Tibial artery (tissue), 4 donors: Measurements from ENCODE around the gene SCFD2.
"Not testable (repeated sequence)": the region's sequence is repeated elsewhere in the genome, so short reads cannot be mapped to it uniquely, and the experiment has no call there.

Source experiments
- DNase-seq, 2 donors: peaks; one replicate each; pipeline ENCODE4 v3.0.0-alpha.2; 2019
- H3K27ac ChIP-seq, 2 donors: fragments of 200-600 bp; sonication (generic) in 1 of 2; 1 replicate in 1 of 2; 2 replicates in 1 of 2; pipeline ENCODE4 v1.5.1; 2018 to 2019; ENCODE audit warnings: mild to moderate bottlenecking in 1 of 2
- H3K27me3 ChIP-seq, 2 donors: fragments of 200-600 bp; sonication (generic) in 1 of 2; one replicate each; pipeline versions ENCODE4 v1.5.1 to v1.6.0; 2016 to 2019
- H3K36me3 ChIP-seq, 3 donors: fragments of 200-600 bp; sonication (generic) in 2 of 3; one replicate each; pipeline ENCODE4 v1.5.1; 2016 to 2019; ENCODE audit warnings: mild to moderate bottlenecking in 2 of 3
- H3K4me1 ChIP-seq, 4 donors: fragments of 200-600 bp; sonication (generic) in 2 of 4; 1 replicate in 3 of 4; 2 replicates in 1 of 4; pipeline ENCODE4 v1.5.1; 2016 to 2019
- H3K4me3 ChIP-seq, 2 donors: fragments of 200-600 bp; sonication (generic) in 1 of 2; 1 replicate in 1 of 2; 2 replicates in 1 of 2; pipeline ENCODE4 v1.5.1; 2018 to 2019; ENCODE audit warnings: mild to moderate bottlenecking in 2 of 2
- H3K9me3 ChIP-seq, 3 donors: fragments of 200-600 bp; sonication (generic) in 1 of 3; one replicate each; pipeline ENCODE4 v1.5.1; 2016 to 2019
- CTCF ChIP-seq, 2 experiments: fragments of 200-600 bp in 1 of 2; fragments of 450-650 bp in 1 of 2; IDR thresholded peaks; one replicate each; pipeline ENCODE4 v1.5.1; 2017 to 2019; ENCODE audit warnings: antibody characterized with exemption in 2 of 2, mild to moderate bottlenecking in 1 of 2, moderate library complexity in 1 of 2
- intact Hi-C: fragments of 100-400 bp; cut with DNase I; formaldehyde crosslinking; loops from one replicate; pipeline ENCODE4 v1.15.0; 2023; ENCODE audit warnings: low total_unique reads

Gene SCFD2

GRCh38 chr4:53306729-53307128, 59.1 kb downstream of the SCFD2 start:
- H3K4me1 ChIP-seq: peaks cover 0 to 11% (median 0%) of the 10 kb centered on the region in 4 donors
- H3K36me3 ChIP-seq: peaks cover 0 to 4% (median 0%) of the 10 kb centered on the region in 3 donors
- no peaks in the 10 kb centered on the region for H3K27me3 ChIP-seq
- no peaks in the 10 kb centered on the region for H3K9me3 ChIP-seq
- TF ChIP-seq CTCF (IDR thresholded peaks at IDR 0.05): no peak
- DNase-seq: no peak
- intact Hi-C loops: no loop called here
- no peak overlapping the region for H3K27ac ChIP-seq
- H3K4me3 ChIP-seq: no peak overlapping the region

- H3K27ac ChIP-seq, H3K4me3 ChIP-seq, DNase-seq, H3K36me3 ChIP-seq, H3K27me3 ChIP-seq, intact Hi-C loops, H3K4me1 ChIP-seq: not testable (repeated sequence)
- H3K9me3 ChIP-seq: peaks cover 5 to 50% (median 13%) of the 10 kb centered on the region in 3 donors
Measured at GRCh38 chr4:53292209-53292608, 73.7 kb downstream of the SCFD2 start.

DNA sequence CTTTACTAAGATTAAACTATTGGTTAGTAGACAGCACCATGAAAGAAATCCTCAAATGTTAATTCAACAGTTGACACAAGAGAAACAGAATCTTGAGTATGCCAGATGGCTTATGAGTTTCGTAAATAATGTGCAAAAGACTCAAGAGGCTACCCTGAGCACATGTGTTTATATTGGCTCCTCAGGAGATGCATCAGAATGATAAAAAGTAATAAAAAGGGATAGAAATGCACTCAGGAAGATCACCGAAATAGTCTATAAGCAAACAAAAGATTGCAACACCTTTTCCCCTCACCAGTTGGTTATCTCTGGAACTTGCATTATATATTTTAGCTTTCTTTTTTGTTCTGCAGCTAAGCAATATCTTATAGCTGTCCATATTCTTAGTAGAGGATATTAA, 84.4 kb downstream of the SCFD2 start:
- Histone ChIP-seq H3K27ac (no peak overlapping the region), H3K4me3 (no peak overlapping the region), H3K9me3 (no peaks in the 10 kb centered on the region), H3K27me3 (no peaks in the 10 kb centered on the region), H3K4me1 (no peaks in the 10 kb centered on the region), H3K36me3 (no peaks in the 10 kb centered on the region)
- no peak for DNase-seq
- TF ChIP-seq CTCF (IDR thresholded peaks at IDR 0.05): no peak
- intact Hi-C loops: no loop called here

- Histone ChIP-seq H3K27ac (no peak overlapping the region), H3K4me3 (no peak overlapping the region), H3K4me1 (no peaks in the 10 kb centered on the region), H3K9me3 (no peaks in the 10 kb centered on the region), H3K27me3 (no peaks in the 10 kb centered on the region), H3K36me3 (no peaks in the 10 kb centered on the region)
- intact Hi-C loops: no loop called here
- no peak for TF ChIP-seq CTCF (IDR thresholded peaks at IDR 0.05)
- no peak for DNase-seq
Measured at GRCh38 chr4:53280846-53281245, 85.0 kb downstream of the SCFD2 start.

- Histone ChIP-seq H3K27me3 (no peaks in the 10 kb centered on the region), H3K4me3 (no peak overlapping the region), H3K4me1 (no peaks in the 10 kb centered on the region), H3K36me3 (no peaks in the 10 kb centered on the region), H3K9me3 (no peaks in the 10 kb centered on the region), H3K27ac (no peak overlapping the region)
- TF ChIP-seq CTCF (IDR thresholded peaks at IDR 0.05): no peak
- intact Hi-C loops: no loop called here
- DNase-seq: no peak
Measured at GRCh38 chr4:53274609-53275268, 91.1 kb downstream of the SCFD2 start.

DNA sequence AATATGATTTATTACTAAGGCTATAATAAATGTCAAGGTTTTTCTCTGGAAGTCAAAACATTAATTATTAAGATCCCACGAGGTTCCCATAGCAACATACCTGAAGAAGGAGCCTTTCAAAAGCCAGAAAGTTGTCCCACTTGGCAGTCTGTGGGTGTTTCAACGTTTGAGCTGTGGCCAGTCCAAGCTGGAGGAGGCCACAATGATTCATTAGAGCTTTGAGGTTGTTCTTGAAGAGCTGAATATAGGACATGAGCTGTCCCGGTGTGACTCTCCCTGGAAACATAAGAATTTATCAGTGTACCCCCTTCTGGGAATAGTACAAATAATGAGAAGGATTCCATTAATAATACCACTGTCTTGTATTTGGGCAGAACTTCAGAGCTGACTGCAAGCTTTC, 92.1 kb downstream of the SCFD2 start:
- intact Hi-C loops: no loop called here
- no peak for TF ChIP-seq CTCF (IDR thresholded peaks at IDR 0.05)
- H3K27me3 ChIP-seq: no peaks in the 10 kb centered on the region

More for the DNA sequence above, 92.1 kb downstream of the SCFD2 start:
- Histone ChIP-seq H3K4me3 (no peak overlapping the region), H3K4me1 (no peaks in the 10 kb centered on the region), H3K27ac (no peak overlapping the region), H3K9me3 (no peaks in the 10 kb centered on the region), H3K36me3 (no peaks in the 10 kb centered on the region)
- DNase-seq: no peak
